DMS79 (cell line): ENCODE results near the gene ANKRD17.
"Not testable (repeated sequence)": the region's sequence is repeated elsewhere in the genome, so short reads cannot be mapped to it uniquely, and the experiment has no call there.

Experiments used
- DNase-seq: peaks from one replicate; lab custom pipeline; 2025; lab: John Stamatoyannopoulos, UW

Gene ANKRD17

GRCh38 chr4:73248416-73248815, 10.2 kb downstream of the ANKRD17 start:
- no peak for DNase-seq

- no peak for DNase-seq
Measured at GRCh38 chr4:73247100-73247499, 11.5 kb downstream of the ANKRD17 start.

DNA sequence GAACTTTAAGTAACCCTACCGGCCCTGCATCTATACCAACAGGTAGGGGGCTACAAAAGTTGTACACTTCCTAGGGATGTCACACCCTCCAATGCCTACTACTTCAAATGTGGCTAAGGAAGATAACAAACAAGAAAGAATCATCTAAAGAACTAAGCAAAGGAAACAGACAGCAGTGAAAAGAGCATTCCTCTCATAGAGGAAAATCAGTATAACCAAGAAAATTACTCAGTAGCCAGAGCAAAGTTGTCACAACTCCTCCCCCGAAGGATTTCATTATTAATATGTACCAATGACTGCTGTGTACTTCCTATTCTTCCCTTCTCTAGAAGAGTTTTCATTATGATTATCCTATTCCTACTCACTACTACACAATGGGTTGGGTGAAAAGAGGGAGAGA, 12.6 kb downstream of the ANKRD17 start:
- no peak for DNase-seq

GRCh38 chr4:73244945-73245601, 13.5 kb downstream of the ANKRD17 start:
- no peak for DNase-seq

DNA sequence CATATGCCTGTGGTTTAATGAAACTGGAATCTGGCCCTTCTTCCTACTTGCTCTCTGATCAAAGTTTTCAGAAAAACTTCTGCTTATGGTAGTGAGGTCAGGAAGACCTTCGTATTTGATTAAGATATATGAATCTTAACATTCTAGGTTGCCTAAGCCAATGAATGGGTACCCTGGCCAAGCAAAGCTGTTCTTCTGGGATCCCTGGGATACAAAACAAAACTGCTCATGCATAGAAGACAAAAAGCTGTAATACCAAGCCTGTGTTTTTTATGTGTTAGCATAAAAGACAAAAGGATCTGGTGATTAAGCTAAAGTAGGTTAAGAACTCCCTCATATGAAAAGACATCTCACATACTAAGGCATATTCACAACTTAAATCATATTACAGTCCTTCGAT, 21.6 kb downstream of the ANKRD17 start:
- no peak for DNase-seq

DNA sequence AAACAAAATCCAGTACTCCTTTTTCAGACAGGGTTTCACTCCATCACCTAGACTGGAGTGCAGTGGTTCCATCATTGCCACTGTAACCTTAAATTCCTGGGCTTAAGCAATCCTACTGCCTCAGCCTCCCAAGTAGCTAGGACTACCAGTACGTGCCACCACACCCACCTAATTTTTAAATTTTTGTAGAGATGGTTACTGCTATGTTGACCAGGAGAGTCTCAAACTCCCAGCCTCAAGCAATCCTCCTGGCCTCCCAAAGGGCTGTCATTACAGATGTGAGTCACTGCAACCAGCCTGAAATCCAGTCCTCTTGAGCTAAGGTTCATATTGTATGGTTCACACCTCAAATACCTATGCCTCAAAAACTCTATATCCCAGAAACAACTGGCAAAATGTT, 22.4 kb downstream of the ANKRD17 start:
- no peak for DNase-seq

DNA sequence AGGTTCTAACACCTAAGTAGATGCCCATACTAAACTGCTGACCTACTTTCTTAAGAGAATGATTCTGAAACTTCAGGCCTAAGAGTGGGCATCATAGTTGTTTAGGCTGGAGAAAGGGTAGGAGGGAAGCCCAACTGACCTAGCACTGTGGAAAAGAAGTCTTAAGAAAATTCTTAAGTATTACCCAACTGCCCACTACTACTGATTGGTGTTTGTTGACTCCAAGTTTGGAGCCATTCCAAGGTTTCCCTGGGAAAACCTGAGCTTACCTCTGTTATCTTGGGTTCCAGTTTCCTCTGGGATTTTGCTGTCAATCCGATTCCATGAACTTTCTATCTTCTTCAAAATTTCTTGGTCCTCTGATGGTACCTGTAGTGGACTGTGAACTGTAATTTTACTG, 23.9 kb downstream of the ANKRD17 start:
- no peak for DNase-seq

DNA sequence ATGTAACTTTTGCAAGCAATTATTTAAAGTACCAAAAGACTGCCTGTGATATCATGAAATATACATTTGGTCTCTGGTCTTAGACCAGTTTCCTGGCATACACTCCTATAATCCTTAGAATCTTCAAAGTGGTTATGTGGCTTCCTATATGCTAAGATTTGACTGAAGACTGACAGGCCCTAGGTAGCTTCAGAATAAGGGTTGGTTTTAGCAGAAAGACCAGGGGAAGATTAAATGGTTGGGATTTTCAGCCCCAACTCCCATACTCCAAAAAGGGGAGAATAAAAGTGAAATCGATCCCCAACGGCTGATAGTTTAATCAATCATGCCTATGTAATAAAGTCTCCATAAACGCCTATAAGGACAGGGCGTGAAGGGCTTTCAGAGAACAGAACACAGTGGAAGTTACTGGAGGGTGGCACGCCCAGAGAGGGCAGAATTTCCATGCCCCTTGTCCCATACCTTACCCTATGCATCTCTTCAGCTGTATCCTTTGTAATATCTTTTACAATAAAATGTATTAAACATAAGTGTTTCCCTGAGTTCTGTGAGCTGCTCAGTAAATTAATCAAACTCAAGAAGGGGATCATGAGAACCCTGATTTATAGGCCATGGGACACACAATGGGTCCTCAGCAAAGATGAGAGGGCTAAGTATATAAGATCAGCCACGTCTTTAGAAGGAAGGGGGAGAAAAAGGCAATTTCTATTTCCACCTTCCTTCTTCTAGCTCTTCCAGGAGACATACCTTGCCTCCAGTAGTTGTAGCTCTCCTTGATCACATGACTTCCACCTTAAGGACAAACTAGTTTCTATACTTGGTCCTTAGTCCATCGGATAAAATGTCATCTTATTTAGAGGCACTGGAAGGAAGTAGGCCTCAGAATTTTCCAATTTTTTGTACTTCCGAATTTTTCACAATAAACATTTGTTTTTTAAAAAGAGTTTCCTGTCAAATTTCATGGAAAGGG, 26.8 kb downstream of the ANKRD17 start:
- DNase-seq = no peak

DNA sequence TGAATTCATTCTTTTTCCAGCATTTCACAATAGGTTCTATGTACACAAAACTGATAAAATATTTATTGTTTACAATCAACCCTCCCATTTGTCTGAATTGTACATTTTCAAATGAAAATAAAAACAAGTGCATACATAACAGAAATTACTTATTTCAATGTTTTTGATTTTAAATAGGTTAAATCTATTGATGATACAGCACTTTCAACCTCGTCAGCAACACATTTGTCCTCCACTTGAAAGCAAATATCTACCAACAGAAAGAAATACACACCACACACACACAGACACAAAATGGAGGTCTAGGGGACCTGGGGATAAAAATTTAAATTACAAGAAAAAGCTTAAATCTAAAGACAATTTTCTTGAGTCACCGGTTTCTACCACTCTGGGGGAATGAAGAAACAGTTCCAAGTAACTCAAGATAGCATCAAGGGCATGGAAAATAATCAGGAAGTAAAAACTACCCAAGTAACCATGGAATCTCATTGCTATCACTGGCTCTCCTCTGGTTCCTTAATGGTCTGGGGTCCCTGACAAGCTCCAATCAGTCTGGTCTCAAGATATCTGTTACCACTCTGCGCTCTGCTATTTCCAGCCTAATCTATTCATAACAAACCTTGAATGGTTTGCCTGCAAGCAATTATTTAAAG, 27.6 kb downstream of the ANKRD17 start:
- no peak for DNase-seq

DNA sequence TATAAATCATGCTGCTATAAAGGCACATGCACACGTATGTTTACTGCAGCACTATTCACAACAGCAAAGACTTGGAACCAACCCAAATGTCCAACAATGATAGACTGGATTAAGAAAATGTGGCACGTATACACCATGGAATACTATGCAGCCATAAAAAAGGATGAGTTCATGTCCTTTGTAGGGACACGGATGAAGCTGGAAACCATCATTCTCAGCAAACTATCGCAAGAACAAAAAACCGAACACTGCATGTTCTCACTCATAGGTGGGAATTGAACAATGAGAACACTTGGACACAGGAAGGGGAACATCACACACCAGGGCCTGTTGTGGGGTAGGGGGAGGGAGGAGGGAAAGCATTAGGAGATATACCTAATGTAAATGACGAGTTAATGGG, 29.8 kb downstream of the ANKRD17 start:
- not testable (repeated sequence) for DNase-seq

- no peak for DNase-seq
Measured at GRCh38 chr4:73224886-73225285, 33.7 kb downstream of the ANKRD17 start.

DNA sequence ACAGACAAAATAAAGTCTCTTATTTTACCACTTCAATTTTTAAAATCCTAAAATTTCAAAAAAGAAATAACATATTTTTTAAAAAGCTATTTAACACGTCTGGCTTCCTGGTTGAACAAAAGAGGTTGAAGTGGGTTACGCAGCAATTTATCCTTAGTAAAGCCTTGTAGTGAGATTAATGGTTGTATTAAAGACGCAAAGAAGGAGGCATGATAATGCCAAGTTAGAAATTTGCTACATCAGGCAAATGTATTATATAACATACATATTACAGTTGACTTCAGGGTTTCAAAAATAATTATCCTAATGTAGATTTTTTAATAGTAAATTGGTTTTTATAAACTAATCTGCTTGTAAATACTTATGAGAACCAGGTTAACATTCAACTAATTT, 35.3 kb downstream of the ANKRD17 start:
- DNase-seq = peak; percentile 65

DNA sequence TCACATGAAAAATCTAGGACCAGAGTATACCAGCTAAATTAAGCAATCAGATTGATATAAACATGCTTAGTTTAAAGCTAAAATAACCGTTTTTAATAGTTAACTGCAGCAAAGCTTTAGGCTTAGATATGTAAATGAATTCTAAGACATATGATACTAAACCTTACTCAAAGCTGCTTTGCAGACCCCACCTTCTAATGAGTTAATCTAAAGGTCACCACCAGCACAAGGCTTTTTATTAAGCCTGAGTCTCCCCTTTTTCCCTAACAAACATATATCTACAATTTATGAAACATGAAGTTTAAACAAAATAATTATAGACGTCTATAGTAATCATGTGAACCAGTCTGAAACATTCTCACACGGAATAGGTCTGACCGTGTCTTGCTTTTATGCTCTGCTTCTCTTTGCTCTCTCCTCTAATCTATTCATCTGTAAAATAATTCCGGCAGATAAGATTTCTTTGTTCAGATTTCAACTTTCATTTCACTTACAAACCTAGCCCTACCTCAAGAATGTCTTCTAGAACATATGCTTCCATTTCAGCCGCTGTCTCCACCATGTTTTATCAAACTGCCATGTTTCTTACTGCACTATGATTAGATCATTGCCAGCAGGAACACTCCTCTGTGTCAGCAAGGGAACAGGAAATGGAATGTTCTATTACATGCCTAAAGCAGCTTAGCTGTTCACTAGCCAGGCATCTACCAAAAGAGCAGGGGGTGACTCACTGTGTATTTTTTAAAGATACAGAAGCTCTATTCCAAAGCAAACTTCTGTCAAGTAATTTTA, 35.9 kb downstream of the ANKRD17 start:
- DNase-seq = peak; percentile 84

GRCh38 chr4:73221734-73222133, 36.9 kb downstream of the ANKRD17 start:
- no peak for DNase-seq

DNA sequence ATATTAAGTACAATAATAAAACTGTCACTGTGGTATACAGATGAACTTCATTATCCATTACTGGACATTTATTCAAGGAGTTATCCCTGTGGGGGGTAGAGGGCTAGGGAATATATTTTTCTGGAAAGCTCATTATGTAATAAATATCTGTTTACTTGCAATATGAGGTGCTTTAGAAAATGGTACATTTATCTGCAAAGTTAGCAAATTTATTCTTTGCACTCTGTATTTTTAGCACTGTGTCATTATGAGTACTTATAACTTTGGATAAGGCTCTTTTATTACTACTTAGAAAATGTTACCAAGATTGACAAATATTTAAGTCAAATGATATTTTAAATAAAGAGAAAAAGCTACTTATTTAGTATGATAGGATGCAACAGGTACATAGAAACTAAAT, 37.8 kb downstream of the ANKRD17 start:
- DNase-seq = no peak

- DNase-seq = no peak
Measured at GRCh38 chr4:73213916-73214653, 44.5 kb downstream of the ANKRD17 start.

GRCh38 chr4:73212982-73213730, 45.4 kb downstream of the ANKRD17 start:
- DNase-seq = no peak

GRCh38 chr4:73211968-73212367, 46.6 kb downstream of the ANKRD17 start:
- no peak for DNase-seq

DNA sequence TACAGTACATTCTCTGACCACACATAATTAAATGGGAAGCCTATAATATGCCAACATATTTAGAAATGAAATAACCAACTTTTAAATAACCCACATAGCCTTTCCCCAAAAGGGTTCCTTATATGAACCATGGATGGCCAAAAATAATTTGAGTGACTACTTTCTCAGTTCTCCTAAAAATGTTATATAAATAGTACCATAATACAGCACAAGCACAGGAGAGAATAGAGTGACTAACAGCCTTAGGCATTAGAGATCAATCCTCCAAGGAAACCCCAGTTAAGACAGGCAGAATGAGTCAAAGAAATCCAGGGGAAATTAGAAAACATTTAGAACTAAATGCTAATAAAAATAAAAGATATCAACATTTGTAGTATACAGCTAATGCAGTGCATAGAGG, 50.2 kb downstream of the ANKRD17 start:
- DNase-seq = no peak

DNA sequence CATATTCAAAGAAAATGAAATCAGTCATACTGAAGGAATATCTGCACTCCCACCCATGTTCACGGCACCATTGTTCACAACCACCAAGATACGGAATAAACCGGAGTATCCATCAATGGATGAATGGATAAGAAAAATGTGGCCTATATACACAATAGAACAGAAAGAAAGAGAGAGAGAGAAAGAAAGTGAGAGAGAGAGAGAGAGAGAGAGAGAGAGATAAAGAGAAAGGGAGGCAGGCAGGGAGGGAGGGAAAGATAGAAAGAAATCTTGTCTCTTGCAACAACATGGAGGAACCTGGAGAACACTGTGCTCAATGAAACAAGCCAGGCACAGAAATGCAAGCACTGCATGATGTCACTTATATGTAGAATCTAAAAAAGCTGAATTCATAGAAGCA, 52.4 kb downstream of the ANKRD17 start:
- DNase-seq = no peak

GRCh38 chr4:73205482-73205881, 53.1 kb downstream of the ANKRD17 start:
- no peak for DNase-seq
